ENCODE results near the gene ENC1.

Gene ENC1

GRCh38 chr5:74599148-74599547, 41.4 kb downstream of the ENC1 start:
- no peak for DNase-seq

DNA sequence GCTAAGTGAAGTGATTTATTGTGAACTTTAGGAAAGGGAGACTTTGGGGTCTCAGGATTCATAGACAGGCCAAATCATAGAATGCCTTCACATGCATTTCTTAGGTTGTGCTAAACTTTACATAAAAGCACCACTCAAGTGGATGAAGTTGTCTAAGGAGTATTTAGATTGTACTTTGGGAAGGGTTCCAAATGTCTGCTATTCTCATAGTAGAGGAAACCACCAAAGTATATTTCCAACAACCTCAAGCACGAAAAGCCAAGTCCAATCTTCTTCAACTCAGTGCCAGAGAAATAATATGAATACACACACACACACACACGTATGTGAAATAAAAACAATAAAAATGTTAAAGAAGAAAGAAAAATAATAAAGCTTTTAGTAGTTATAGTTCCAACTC, 41.8 kb downstream of the ENC1 start:
- DNase-seq = no peak

DNA sequence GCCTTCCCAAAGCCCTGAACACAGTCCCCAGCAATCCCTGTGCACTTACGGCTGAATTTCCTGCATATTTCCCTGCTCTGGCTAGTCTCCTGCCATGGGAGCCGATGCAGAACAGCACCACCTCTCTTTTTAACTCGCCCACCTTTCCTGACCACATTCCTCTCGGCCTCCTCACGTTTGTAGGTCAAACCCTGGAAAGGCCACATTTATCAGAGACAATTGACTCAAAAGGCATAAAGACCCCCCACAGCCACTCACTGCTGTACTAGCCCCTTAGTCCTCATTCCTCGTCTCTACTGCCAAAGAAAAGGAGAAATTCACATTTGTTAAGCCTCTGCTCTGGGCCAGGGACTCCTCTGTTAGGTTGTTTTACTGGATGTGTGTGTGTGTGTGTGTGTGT, 43.6 kb downstream of the ENC1 start:
- no peak for DNase-seq

- DNase-seq = no peak
Measured at GRCh38 chr5:74595143-74595925, 45.2 kb downstream of the ENC1 start.

GRCh38 chr5:74594137-74595040, 46.1 kb downstream of the ENC1 start:
- no peak for DNase-seq

GRCh38 chr5:74589204-74590056, 51.1 kb downstream of the ENC1 start:
- DNase-seq = no peak

- no peak for DNase-seq
Measured at GRCh38 chr5:74588415-74588814, 52.1 kb downstream of the ENC1 start.

- no peak for DNase-seq
Measured at GRCh38 chr5:74587890-74588289, 52.6 kb downstream of the ENC1 start.

GRCh38 chr5:74587300-74587699, 53.2 kb downstream of the ENC1 start:
- DNase-seq = no peak

DNA sequence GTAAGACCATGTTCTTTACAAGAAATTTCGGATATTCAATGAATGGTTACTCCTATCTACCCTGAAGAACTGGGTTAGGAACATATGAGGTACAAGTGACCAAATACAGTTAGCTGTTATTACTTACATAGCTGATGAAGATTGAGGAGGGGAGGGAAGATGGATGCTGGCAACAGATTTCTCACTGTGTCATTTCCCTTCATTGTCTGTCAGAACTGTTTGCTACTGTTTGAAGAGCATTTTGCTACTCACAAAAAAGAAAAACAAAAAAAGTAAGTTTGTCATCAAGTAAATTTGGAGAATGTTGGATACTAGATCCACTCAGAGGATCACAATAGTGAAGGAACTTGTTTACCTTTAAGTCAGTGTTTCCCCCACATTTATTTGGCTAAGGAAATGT, 53.7 kb downstream of the ENC1 start:
- DNase-seq = no peak

DNA sequence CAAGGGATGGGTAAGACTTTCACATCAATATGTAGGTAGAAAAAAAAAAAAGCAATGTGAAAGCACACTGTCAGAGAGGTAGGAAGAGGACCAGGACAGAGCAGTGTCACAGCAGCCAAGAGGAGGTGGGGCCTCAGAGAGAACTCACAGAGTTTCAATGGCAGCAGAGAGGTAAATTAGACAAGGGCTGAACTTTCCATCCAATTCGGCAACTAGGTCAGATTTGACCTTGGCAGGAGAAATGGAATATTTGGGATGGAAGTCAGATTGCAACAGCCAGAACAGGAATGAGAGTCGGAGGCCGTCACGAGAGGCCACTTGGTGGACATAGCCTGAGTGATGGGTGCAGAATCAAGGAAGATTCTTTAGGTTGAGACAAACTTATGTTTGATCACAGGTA, 57.7 kb downstream of the ENC1 start:
- no peak for DNase-seq

DNA sequence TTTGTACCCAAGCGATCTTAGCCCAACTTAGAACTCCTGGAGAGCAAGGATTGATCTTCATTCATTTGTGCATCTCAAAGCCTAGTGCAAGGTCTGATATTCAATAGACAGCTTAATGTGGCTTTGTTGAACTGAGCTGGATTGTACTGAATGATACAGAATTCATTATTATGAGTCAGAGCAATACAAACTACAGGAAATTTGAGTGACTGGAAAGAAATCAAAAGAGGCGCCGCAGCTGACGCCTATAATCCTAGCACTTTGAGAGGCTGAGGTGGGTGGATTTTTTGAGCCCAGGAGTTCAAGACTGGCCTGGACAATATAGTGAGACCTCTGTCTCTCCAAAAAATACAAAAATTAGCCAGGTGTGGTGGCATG, 58.6 kb downstream of the ENC1 start:
- DNase-seq = no peak

- DNase-seq = no peak
Measured at GRCh38 chr5:74580729-74581109, 59.8 kb downstream of the ENC1 start.

DNA sequence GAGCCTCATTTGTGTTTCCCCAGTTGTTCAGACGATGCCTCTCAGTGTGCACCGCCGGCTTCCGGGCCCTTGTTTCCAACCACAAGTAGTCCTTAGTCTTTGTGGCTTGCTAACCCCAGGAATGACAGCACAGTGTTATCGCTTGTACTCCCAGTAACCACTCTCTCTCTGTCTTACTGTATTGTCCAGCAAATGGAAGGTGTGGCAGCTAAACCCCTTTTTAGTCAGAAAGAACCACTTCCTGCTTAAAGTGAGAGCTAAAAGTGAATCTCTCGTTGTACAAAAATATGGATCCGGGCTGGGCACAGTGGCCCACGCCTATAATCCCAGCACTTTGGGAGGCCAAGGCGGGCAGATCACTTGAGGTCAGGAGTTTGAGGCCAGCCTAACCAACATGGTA, 61.3 kb downstream of the ENC1 start:
- peak; percentile 15 for DNase-seq

DNA sequence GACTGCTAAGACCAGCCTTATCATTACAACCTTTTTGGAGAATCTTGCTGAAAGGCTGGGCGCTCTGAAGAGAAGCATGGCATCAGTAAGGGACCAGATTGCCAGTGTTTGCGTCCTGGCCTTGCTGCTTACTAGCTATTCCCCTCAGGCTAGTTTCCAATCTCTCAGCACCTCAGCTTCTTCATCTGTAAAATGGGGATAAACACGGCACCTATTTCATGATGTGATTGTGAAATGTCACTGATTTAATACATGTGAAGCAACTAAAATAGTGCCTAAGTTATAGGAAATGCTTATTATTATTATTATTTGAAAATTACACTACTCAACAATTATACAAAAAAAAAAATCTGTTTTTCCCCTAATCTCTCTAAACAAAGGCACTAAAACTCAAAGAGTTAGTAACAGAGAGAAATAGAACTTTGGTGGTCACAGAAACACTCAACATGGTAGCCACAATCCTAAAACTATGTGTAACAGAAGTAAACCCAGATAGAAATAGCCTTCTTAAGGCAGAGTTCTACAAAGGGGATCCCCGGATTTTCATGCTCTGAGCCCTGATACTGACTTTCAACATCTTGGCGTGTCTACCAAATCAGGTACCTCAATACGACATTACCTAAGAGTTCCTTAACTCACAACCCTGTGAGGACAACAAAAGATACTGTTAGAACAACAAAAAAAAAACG, 62.0 kb downstream of the ENC1 start:
- no peak for DNase-seq

Measured in activated CD4-positive, alpha-beta T cell treated with anti-CD3 and anti-CD28 coated beads for 1 hour (primary cell).